ENCODE results near the gene PLEKHB2. TPM values are rescaled to one million over a fixed set of nuclear protein-coding genes. Genes with fewer than 3 reads are reported as not detected.
"Not testable (repeated sequence)": the region's sequence is repeated elsewhere in the genome, so short reads cannot be mapped to it uniquely, and the experiment has no call there.

Gene PLEKHB2
- polyA plus RNA-seq, 1 of the 3 experiments (the other 2 are of a cell fraction): 105 TPM

GRCh38 chr2:131155208-131155855 is 50.2 kb downstream of the PLEKHB2 start:
- WGBS (ENCODE audit: low lambda C conversion rate): 88% methylated on average over 16 of the region's 46 CpGs
- DNase-seq: peak; percentile 19

GRCh38 chr2:131156452-131157149 is 51.5 kb downstream of the PLEKHB2 start:
- no peaks in the 10 kb centered on the region for H3K27me3 ChIP-seq (ENCODE audit: insufficient read depth)
- H3K4me3 ChIP-seq (ENCODE audit: low read depth in 2 of 2, low read length in 1 of 2): no peak overlapping the region
- H2AFZ ChIP-seq (ENCODE audit: low read depth): no peak overlapping the region
- peak; percentile 39 for DNase-seq
- no peak overlapping the region for H3K4me2 ChIP-seq
- H3K36me3 ChIP-seq (replicated peaks in 1 of 2; ENCODE audit: control insufficient read depth in 1 of 2, insufficient read depth in 2 of 2, low read length in 1 of 2): no peaks in the 10 kb centered on the region
- H3K9ac ChIP-seq: no peak overlapping the region
- CTCF ChIA-PET: interaction anchor here (5.0 kb wide), 1 partner anchor 178 kb away, joined by 65 read pairs; no protein-coding TSS in a partner anchor
- no peaks in the 10 kb centered on the region for H3K9me3 ChIP-seq
- H4K20me1 ChIP-seq (ENCODE audit: insufficient read depth): no peaks in the 10 kb centered on the region
- no peaks in the 10 kb centered on the region for H3K79me2 ChIP-seq (ENCODE audit: insufficient read depth)
- H3K4me1 ChIP-seq (ENCODE audit: control insufficient read depth in 1 of 2, insufficient read depth in 2 of 2, low read depth in 1 of 2, low read length in 1 of 2): no peaks in the 10 kb centered on the region; a peak in 1 of 4 replicates
- POLR2A ChIA-PET: no interaction called here
- 71% methylated on average over 3 of the region's 12 CpGs for WGBS (ENCODE audit: low lambda C conversion rate)
- H3F3A ChIP-seq (replicated peaks; ENCODE audit: insufficient read depth): no peaks in the 10 kb centered on the region
- H3K27ac ChIP-seq (ENCODE audit: low read depth in 2 of 2, low read length in 1 of 2): no peak overlapping the region
- no peaks in the 10 kb centered on the region for H3K9me2 ChIP-seq
- TF ChIP-seq YY1 (IDR thresholded peaks at IDR 0.05; ENCODE audit: low read depth): no peak
- TF ChIP-seq, protein P1, sequence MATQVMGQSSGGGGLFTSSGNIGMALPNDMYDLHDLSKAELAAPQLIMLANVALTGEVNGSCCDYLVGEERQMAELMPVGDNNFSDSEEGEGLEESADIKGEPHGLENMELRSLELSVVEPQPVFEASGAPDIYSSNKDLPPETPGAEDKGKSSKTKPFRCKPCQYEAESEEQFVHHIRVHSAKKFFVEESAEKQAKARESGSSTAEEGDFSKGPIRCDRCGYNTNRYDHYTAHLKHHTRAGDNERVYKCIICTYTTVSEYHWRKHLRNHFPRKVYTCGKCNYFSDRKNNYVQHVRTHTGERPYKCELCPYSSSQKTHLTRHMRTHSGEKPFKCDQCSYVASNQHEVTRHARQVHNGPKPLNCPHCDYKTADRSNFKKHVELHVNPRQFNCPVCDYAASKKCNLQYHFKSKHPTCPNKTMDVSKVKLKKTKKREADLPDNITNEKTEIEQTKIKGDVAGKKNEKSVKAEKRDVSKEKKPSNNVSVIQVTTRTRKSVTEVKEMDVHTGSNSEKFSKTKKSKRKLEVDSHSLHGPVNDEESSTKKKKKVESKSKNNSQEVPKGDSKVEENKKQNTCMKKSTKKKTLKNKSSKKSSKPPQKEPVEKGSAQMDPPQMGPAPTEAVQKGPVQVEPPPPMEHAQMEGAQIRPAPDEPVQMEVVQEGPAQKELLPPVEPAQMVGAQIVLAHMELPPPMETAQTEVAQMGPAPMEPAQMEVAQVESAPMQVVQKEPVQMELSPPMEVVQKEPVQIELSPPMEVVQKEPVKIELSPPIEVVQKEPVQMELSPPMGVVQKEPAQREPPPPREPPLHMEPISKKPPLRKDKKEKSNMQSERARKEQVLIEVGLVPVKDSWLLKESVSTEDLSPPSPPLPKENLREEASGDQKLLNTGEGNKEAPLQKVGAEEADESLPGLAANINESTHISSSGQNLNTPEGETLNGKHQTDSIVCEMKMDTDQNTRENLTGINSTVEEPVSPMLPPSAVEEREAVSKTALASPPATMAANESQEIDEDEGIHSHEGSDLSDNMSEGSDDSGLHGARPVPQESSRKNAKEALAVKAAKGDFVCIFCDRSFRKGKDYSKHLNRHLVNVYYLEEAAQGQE (IDR thresholded peaks at IDR 0.05; ENCODE audit: low read depth, low read length): no peak
- TF ChIP-seq, protein P2, sequence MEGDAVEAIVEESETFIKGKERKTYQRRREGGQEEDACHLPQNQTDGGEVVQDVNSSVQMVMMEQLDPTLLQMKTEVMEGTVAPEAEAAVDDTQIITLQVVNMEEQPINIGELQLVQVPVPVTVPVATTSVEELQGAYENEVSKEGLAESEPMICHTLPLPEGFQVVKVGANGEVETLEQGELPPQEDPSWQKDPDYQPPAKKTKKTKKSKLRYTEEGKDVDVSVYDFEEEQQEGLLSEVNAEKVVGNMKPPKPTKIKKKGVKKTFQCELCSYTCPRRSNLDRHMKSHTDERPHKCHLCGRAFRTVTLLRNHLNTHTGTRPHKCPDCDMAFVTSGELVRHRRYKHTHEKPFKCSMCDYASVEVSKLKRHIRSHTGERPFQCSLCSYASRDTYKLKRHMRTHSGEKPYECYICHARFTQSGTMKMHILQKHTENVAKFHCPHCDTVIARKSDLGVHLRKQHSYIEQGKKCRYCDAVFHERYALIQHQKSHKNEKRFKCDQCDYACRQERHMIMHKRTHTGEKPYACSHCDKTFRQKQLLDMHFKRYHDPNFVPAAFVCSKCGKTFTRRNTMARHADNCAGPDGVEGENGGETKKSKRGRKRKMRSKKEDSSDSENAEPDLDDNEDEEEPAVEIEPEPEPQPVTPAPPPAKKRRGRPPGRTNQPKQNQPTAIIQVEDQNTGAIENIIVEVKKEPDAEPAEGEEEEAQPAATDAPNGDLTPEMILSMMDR (IDR thresholded peaks at IDR 0.05): peak; percentile 24; the same call in 1 of the 2 replicates

More at GRCh38 chr2:131155208-131155855, 50.2 kb downstream of the PLEKHB2 start:
- Histone ChIP-seq H3K4me3 (ENCODE audit: low read depth in 2 of 2, low read length in 1 of 2) (no peak overlapping the region), H3F3A (replicated peaks; ENCODE audit: insufficient read depth) (no peaks in the 10 kb centered on the region), H3K36me3 (replicated peaks in 1 of 2; ENCODE audit: control insufficient read depth in 1 of 2, insufficient read depth in 2 of 2, low read length in 1 of 2) (peaks cover 0 to 4% of the 10 kb centered on the region in 2 experiments), H3K27ac (ENCODE audit: low read depth in 2 of 2, low read length in 1 of 2) (no peak overlapping the region), H3K9me3 (no peaks in the 10 kb centered on the region), H3K4me1 (ENCODE audit: control insufficient read depth in 1 of 2, insufficient read depth in 2 of 2, low read depth in 1 of 2, low read length in 1 of 2) (no peaks in the 10 kb centered on the region; a peak in 1 of 4 replicates), H4K20me1 (ENCODE audit: insufficient read depth) (no peaks in the 10 kb centered on the region), H3K27me3 (ENCODE audit: insufficient read depth) (no peaks in the 10 kb centered on the region), H3K79me2 (ENCODE audit: insufficient read depth) (no peaks in the 10 kb centered on the region), H2AFZ (ENCODE audit: low read depth) (no peak overlapping the region), H3K9me2 (no peaks in the 10 kb centered on the region), H3K9ac (no peak overlapping the region), H3K4me2 (no peak overlapping the region)
- TF ChIP-seq ZBTB33 (IDR thresholded peaks at IDR 0.05; ENCODE audit: borderline replicate concordance, low read depth) (no peak), EZH2phosphoT487 (IDR thresholded peaks at IDR 0.05; ENCODE audit: borderline replicate concordance, low read depth) (no peak), TCF12 (IDR thresholded peaks at IDR 0.05) (no peak)
- ChIA-PET CTCF (interaction anchor here (0.6 to 5.0 kb wide), 11 partner anchors 9 to 646 kb away, joined by 3 to 65 read pairs (median 6); partner anchors contain the start of gene MZT2A), POLR2A (no interaction called here)

DNA sequence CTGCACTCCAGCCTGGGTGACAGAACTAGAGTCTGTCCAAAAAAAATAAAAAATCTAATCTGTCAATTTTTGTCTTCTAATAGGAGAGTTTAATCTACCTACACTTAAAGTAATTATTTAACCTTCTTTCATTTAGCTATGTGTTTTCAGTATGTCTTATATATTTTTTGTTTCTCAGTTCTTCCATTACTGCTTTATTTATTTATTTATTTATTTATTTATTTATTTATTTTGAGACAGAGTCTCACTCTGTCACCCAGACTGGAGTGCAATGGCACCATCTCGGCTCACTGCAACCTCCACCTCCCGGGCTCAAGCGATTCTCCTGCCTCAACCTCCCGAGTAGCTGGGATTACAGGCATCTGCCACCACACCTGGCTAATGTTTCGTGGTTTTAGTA is 60.4 kb downstream of the PLEKHB2 start:
- not testable (repeated sequence) for H3K27me3 ChIP-seq (ENCODE audit: insufficient read depth); H4K20me1 ChIP-seq (ENCODE audit: insufficient read depth); H3K79me2 ChIP-seq (ENCODE audit: insufficient read depth); H3K4me3 ChIP-seq (ENCODE audit: low read depth in 2 of 2, low read length in 1 of 2); H3K4me2 ChIP-seq; H3K9me3 ChIP-seq; H3F3A ChIP-seq (replicated peaks; ENCODE audit: insufficient read depth); H2AFZ ChIP-seq (ENCODE audit: low read depth); H3K27ac ChIP-seq (ENCODE audit: low read depth in 2 of 2, low read length in 1 of 2); H3K9ac ChIP-seq; H3K4me1 ChIP-seq (ENCODE audit: control insufficient read depth in 1 of 2, insufficient read depth in 2 of 2, low read depth in 1 of 2, low read length in 1 of 2); H3K9me2 ChIP-seq; H3K36me3 ChIP-seq (replicated peaks in 1 of 2; ENCODE audit: control insufficient read depth in 1 of 2, insufficient read depth in 2 of 2, low read length in 1 of 2); DNase-seq
- POLR2A ChIA-PET: interaction anchor here (0.6 kb wide), 1 partner anchor 72 kb away, joined by 4 read pairs; the partner anchor contains the start of gene FAM168B
- CTCF ChIA-PET: interaction anchor here (1.2 kb wide), 1 partner anchor 11 kb away, joined by 8 read pairs; no protein-coding TSS in a partner anchor
- WGBS (ENCODE audit: low lambda C conversion rate): 88% methylated on average over 5 of the region's 5 CpGs
